ENCODE data around the gene RTTN.
"Not testable (repeated sequence)": the region's sequence is repeated elsewhere in the genome, so short reads cannot be mapped to it uniquely, and the experiment has no call there.

RTTN gene

DNA sequence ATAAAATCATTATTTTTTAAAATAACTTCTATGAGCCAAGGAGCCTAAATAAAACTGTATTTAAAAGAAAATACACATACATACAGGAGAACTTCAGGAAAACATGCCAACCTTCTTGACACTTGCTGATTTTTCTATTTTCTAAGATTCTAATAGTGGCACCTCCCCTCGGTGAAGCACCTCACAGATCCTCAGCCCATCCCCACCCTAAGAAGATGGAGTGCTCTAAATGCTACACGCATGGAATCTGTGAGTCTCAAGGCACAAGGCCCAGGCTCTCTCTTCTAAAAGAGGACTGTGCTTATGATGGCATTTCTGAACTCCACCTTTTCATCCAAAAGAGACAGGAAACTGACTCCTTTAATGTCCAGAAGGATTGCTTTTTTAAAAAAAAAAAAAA lies 56.3 kb downstream of the RTTN start:
- DNase-seq = no peak

- no peak for DNase-seq
Observed at GRCh38 chr18:70148039-70148938, 57.2 kb downstream of the RTTN start.

- no peak for DNase-seq
Observed at GRCh38 chr18:70146174-70146573, 59.3 kb downstream of the RTTN start.

- DNase-seq = no peak
Observed at GRCh38 chr18:70142001-70142400, 63.5 kb downstream of the RTTN start.

DNA sequence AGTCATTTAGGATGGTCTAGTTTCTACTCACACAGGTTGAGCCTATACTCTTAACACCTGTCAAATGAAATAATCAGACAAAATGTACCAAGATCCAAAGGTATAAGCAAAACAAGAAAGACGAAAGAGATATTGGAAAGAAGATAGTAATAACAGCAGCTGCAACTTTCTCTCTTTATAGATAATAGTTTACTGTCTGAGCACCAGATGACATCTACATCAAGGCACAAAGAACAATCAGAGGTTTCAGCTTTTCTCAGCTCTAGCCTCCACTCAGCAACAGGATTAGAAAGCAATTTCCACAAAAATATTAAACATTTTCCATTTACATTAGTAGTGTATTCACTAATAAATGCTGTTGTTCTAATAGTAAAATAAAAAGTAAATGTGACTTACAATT lies 66.3 kb downstream of the RTTN start:
- no peak for DNase-seq

DNA sequence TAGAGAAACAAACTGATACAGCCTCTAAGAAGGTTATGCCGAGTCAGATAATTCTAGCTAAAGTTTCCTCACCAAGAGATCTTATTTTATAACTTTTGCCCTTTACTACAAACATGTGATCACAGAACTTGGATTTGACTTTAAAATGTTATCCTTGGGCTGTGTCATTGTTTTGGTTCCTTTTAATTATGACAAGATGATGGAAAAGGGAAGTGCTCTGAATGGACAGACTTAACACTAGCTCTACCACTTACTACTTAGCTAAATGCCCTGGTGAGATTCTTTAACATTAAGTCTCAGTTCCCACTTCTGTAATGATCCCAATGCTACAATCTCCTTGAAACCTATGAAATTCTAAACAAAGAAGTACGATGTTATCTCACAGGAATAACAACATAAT lies 69.9 kb downstream of the RTTN start:
- no peak for DNase-seq

- no peak for DNase-seq
Observed at GRCh38 chr18:70132999-70133398, 72.5 kb downstream of the RTTN start.

- no peak for DNase-seq
Observed at GRCh38 chr18:70128271-70128670, 77.2 kb downstream of the RTTN start.

DNA sequence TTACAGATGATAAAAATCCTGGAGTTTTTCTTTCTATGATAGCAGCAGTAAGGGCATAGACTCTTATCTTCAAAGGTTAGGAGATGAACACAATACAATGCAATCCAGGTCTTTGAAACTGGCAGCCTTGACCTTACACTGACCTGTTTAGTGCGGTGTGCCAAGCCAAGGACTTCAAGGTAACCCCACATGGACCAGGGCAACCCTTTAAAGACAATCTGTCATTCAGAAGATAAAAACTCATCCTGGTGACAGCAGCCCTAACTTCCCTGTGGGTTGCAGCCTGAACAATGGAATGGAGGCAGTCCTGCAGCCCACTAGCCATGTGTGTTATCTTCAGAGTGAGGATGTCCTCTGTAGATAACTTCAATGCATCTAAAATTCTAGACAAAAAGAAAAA lies 78.1 kb downstream of the RTTN start:
- no peak for DNase-seq

GRCh38 chr18:70126832-70127231 lies 78.7 kb downstream of the RTTN start:
- DNase-seq = peak; percentile 31

DNA sequence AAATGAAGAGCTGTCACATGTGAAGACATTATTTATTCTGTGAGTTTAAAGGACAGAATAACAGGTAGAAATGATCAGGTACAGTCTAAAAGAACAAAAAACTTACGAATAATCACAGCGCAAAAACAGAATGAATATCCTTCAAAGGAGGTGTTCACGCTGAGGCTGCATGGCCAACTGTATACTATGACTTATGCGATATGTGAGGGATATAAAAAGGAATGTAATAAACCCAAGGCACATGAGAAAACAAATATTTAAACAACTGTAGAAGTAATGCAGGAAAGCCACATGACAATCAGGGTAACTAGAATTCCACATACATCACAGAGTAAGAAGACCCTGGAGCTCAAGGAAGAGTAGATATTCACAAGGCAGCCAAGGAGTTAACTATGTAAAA lies 81.3 kb downstream of the RTTN start:
- no peak for DNase-seq

DNA sequence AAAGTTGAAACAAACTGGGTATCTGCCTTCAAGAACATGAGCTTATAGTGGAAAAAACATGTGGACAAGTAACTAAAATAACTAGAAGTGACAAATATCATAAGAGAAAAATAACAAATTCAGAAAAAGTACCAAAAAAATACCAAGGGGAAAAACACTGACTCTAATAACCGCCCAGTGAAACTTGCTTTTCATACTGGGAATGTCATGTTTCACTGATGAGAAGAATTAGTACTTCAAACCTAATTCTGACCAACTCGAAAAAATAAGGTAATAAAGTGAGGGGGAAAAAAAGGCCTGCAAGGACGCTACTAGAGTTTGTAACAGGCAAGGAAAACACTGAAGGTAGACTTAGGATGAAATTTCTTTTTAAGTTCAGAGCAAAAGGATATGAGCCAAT lies 83.6 kb downstream of the RTTN start:
- DNase-seq = no peak

DNA sequence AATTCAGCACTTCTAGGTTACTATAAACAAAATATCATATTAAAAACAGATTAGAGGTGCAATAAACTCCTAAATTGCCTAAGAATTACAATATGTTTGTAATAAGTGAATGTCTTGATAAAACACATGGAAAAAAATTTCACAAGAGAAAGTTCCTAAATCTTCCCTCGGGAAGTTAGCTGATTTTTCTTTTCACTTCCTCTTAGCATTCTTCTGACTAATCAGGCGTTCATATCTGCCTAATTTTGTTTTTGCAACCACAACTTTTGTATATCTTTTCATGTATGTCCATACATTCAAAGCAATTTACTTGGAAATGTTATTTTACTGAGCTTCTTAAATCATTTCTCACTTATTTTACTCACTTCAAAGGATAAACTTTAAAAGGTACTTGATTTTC lies 88.5 kb downstream of the RTTN start:
- no peak for DNase-seq

DNA sequence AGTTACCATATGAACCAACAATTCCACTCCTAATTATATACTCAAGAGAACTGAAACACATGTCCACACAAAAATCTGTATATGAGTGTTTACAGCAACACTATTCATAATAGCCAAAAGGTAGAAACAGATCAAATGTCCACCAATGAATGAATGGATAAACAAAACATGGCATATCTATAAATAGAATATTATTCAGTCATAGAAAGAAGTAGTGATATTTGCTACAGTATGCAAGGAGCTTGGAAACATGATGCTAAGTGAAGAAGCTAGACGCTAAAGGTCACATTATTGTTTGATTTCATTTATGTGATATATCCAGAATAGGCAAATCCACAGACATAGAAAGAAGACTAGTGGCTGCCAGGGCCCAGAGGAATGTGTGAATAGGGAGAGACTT lies 92.0 kb downstream of the RTTN start:
- DNase-seq = no peak

DNA sequence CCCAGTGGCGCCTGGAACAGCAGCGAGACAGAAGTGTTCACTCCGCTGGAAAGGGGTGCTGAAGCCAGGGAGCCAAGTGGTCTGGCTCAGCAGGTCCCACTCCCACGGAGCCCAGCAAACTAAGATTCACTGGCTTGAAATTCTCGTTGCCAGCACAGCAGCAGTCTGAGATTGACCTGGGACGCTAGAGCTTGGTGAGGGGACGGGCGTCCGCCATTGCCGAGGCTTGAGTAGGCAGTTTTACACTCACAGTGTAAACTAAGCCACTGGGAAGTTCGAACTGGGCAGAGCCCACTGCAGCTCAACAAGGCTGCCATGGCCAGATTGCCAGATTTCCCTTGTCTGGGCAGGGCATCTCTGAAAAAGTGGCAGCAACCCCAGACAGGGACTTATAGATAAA lies 94.8 kb downstream of the RTTN start:
- DNase-seq = no peak

GRCh38 chr18:70107091-70107490 lies 98.4 kb downstream of the RTTN start:
- no peak for DNase-seq

- not testable (repeated sequence) for DNase-seq
Observed at GRCh38 chr18:70102854-70103253, 102.6 kb downstream of the RTTN start.

DNA sequence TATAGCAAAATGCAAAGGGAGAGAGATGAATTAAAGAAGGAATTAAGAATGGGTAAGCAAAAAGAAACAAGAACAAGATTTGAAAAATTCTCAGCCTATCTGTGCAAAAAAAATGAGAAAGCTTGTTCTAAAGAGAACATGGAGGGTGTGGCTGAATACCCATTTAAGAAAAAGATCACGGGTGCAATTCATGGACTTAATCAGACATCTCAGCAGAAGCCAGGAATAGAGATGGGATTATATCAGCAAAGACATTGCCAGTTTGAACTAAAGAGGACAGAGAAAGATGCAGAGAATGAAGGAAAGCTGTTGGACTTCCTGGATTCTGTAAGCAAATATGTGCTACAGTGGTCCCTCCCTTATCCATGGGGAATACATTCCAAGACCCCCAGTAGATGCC lies 115.6 kb downstream of the RTTN start:
- DNase-seq = no peak

GRCh38 chr18:70086085-70086484 lies 119.4 kb downstream of the RTTN start:
- DNase-seq = no peak

DNA sequence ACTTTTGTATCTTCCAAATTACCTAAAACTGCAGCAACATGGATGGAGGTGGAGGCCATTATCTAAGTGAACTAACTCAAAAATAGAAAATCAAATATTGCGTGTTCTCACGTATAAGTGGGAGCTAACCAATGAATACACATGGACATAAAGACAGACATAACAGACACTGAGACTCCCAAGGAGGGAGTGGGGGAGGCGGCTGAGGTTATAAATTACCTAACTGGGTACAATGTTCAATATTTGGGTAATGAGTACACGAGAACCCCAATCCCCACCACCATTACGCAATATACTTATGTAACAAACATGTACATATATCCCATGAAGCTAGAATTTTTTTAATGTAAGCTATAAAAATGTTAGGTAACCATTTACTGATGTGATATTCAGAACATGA lies 119.8 kb downstream of the RTTN start:
- no peak for DNase-seq

GRCh38 chr18:70082430-70082829 lies 123.1 kb downstream of the RTTN start:
- no peak for DNase-seq

DNA sequence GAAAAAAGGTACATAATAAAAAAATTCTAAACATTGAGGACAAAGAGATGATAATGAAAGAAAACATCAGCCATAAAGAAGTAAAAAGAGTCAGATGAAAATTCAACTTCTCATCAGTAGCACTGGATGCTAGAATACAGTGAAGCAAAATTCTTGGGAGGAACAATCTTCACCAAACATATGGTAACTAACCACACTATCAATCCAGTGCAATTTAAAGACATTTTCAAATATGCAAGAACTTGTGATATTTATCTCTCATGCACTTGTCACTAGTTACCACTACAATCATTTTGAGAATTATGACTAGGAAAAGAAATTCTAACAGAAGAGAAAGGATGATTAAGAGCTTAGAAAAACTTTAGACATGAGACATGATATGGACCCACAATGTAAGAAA lies 127.4 kb downstream of the RTTN start:
- no peak for DNase-seq

- DNase-seq = no peak
Observed at GRCh38 chr18:70075906-70076305, 129.6 kb downstream of the RTTN start.

DNA sequence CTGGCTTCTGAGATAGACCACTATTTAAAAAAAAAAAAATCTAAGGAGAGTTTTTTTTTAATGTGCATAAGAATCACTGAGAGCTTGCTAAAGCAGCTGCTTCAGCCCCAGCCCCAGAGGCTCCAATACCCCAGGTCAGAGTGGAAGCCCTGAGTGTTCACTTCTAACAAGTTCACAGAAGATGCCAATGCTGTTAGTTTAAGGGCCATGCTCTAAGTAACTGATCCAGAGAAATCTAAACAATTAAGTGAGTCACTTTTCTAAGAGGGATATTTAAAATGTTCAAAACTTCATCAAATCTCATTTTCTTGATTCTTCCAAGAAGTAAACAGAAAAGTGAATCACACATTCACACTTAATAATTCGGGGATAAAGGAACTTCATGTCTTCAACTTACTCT lies 131.4 kb downstream of the RTTN start:
- no peak for DNase-seq

DNA sequence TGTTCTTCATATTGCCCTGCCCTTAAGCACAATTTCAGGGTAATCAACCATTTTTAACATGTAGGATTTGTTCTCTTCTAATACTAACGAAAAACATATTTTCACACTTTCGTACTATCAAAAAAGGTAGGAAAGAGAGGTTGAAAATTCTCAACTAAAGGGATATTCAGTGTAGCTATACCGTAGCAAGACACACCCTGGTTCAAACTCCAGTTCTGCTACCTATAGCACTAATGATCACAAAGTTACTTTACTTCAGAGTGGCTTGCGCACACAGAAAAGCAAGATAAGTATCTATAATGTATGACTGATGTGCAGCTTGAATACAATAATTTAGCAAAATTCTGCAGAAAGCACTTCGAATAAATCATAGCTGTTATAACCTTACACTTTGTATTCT lies 132.1 kb downstream of the RTTN start:
- DNase-seq = no peak

All from NCI-H69 (cell line).